K562 (cell line): ENCODE data around the gene SLC37A2. TPM values are rescaled to one million over a fixed set of nuclear protein-coding genes. Genes with fewer than 3 reads are reported as not detected.
A peak's percentile ranks its signal among the peaks of the same experiment; 100 is the strongest.

Experiments used
- DPF2 ChIP-seq: fragments of 450-650 bp; IDR thresholded peaks from 2 replicates; pipeline ENCODE4 v1.6.1; 2016
- HEY1 ChIP-seq: fragments of 250-450 bp; sonication (Bioruptor Pico); IDR thresholded peaks from 2 replicates; pipeline ENCODE4 v1.5.0; 2020; ENCODE audit warnings: mild to moderate bottlenecking, moderate library complexity, borderline replicate concordance
- polyA plus RNA-seq, 8 experiments: library from polyadenylated mRNA; depleted of rRNA in 4 of 8; stranded (reverse) in 5 of 8; unstranded in 3 of 8; fragments of >200 nt; fragmentation: Nextera tagmentation in 2 of 8; fragmentation: Illumina TruSeq in 1 of 8; extraction: Ambion mirVana in 2 of 8; extraction: Trizol in 1 of 8; gene quantifications; 2 replicates each; pipeline versions ENCODE4 v1.2.1 to v1.2.3, GENCODE V29; 2011 to 2014; ENCODE audit warnings: inconsistent platforms in 1 of 8, missing spikeins in 1 of 8
- total RNA-seq, 7 experiments: library from RNA; depleted of rRNA in 6 of 7; stranded (reverse); fragments of >200 nt in 6 of 7; fragmentation: Illumina TruSeq in 2 of 7; extraction: Trizol in 2 of 7; gene quantifications; 2 replicates each; pipeline versions ENCODE4 v1.2.1 to v1.2.3, GENCODE V29; 2011 to 2021; ENCODE audit warnings: low replicate concordance in 1 of 7
- TF ChIP-seq, protein P1 (sequence below), 2 experiments: fragments of 450-650 bp; formaldehyde crosslinking in 1 of 2; IDR thresholded peaks; 2 replicates each; pipeline versions ENCODE4 v1.4.0 to v1.6.1; 2014 to 2020; ENCODE audit warnings: mild to moderate bottlenecking in 2 of 2, borderline replicate concordance in 1 of 2, low read depth in 1 of 2

Gene SLC37A2
- total and polyA plus RNA-seq, 9 of the 15 experiments (the other 6 are each of a cell fraction or from before 2014, with no cell fraction given), result 0.01 to 1.2 (median 0.52) TPM

DNA sequence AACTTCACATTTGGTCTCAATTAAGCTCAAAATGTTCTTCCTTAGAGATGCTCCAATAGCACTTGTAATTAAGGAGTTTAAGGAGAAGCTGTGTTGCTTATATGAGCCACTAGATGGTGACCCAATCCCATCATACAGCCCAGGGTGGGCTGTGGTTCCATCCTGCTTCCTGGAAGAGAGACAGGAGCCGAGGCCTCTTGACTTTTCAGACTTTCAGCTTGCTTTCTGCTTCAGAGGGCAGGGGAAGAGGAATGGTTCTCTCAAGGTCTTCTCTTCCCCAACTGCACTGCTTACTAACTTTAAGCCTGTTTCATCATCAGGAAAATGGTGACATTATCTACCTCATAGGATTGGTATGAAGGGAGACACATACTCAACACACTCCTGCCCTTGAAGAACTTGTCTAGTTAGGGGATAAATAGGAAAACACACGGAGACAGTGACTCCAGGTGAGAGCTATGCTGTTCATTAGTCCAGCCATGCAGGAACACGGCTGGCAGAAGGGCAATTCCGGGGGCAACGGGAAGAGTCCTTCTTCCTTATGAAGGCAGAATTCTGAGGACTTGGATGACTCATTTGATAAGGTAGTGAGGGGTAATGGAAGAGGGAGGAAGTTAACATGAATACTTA lies 28.3 kb downstream of the SLC37A2 start (continued):
- TF ChIP-seq, protein P1, sequence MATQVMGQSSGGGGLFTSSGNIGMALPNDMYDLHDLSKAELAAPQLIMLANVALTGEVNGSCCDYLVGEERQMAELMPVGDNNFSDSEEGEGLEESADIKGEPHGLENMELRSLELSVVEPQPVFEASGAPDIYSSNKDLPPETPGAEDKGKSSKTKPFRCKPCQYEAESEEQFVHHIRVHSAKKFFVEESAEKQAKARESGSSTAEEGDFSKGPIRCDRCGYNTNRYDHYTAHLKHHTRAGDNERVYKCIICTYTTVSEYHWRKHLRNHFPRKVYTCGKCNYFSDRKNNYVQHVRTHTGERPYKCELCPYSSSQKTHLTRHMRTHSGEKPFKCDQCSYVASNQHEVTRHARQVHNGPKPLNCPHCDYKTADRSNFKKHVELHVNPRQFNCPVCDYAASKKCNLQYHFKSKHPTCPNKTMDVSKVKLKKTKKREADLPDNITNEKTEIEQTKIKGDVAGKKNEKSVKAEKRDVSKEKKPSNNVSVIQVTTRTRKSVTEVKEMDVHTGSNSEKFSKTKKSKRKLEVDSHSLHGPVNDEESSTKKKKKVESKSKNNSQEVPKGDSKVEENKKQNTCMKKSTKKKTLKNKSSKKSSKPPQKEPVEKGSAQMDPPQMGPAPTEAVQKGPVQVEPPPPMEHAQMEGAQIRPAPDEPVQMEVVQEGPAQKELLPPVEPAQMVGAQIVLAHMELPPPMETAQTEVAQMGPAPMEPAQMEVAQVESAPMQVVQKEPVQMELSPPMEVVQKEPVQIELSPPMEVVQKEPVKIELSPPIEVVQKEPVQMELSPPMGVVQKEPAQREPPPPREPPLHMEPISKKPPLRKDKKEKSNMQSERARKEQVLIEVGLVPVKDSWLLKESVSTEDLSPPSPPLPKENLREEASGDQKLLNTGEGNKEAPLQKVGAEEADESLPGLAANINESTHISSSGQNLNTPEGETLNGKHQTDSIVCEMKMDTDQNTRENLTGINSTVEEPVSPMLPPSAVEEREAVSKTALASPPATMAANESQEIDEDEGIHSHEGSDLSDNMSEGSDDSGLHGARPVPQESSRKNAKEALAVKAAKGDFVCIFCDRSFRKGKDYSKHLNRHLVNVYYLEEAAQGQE (IDR thresholded peaks at IDR 0.05; ENCODE audit: borderline replicate concordance), result peak; percentile 69; the same call in 1 of the 2 replicates
- TF ChIP-seq, protein P1 (CRISPR knock-in tag; IDR thresholded peaks at IDR 0.05; ENCODE audit: low read depth), result no peak
- TF ChIP-seq DPF2, result no peak
- no peak for TF ChIP-seq HEY1 (CRISPR knock-in tag)
